ENCODE measurements around the gene RAVER2.
"Not testable (repeated sequence)": the region's sequence is repeated elsewhere in the genome, so short reads cannot be mapped to it uniquely, and the experiment has no call there.

RAVER2 gene

GRCh38 chr1:64775113-64775512 lies 30.2 kb downstream of the RAVER2 start:
- no peak overlapping the region for H3K4me3 ChIP-seq (ENCODE audit: low read depth, low read length)
- no peak for TF ChIP-seq CTCF (IDR thresholded peaks at IDR 0.05; ENCODE audit: borderline replicate concordance, insufficient read depth, low read depth, low read length)

GRCh38 chr1:64782044-64782443 lies 37.2 kb downstream of the RAVER2 start:
- not testable (repeated sequence) for H3K4me3 ChIP-seq (ENCODE audit: low read depth, low read length)

GRCh38 chr1:64782848-64783247 lies 38.0 kb downstream of the RAVER2 start:
- not testable (repeated sequence) for H3K4me3 ChIP-seq (ENCODE audit: low read depth, low read length)

- TF ChIP-seq CTCF (IDR thresholded peaks at IDR 0.05; ENCODE audit: borderline replicate concordance, insufficient read depth, low read depth, low read length), result no peak
- H3K4me3 ChIP-seq (ENCODE audit: low read depth, low read length), result no peak overlapping the region
Measured at GRCh38 chr1:64790832-64791487, 46.1 kb downstream of the RAVER2 start.

GRCh38 chr1:64798872-64799271 lies 54.0 kb downstream of the RAVER2 start:
- TF ChIP-seq CTCF (IDR thresholded peaks at IDR 0.05; ENCODE audit: borderline replicate concordance, insufficient read depth, low read depth, low read length), result no peak

GRCh38 chr1:64801851-64802523 lies 57.1 kb downstream of the RAVER2 start:
- no peak for TF ChIP-seq CTCF (IDR thresholded peaks at IDR 0.05; ENCODE audit: borderline replicate concordance, insufficient read depth, low read depth, low read length)
- H3K4me3 ChIP-seq (ENCODE audit: low read depth, low read length), result no peak overlapping the region

More at GRCh38 chr1:64798872-64799271, 54.0 kb downstream of the RAVER2 start:
- no peak overlapping the region for H3K4me3 ChIP-seq (ENCODE audit: low read depth, low read length)

GRCh38 chr1:64809309-64809708 lies 64.4 kb downstream of the RAVER2 start:
- no peak for TF ChIP-seq CTCF (IDR thresholded peaks at IDR 0.05; ENCODE audit: borderline replicate concordance, insufficient read depth, low read depth, low read length)
- no peak overlapping the region for H3K4me3 ChIP-seq (ENCODE audit: low read depth, low read length)

- no peak for TF ChIP-seq CTCF (IDR thresholded peaks at IDR 0.05; ENCODE audit: borderline replicate concordance, insufficient read depth, low read depth, low read length)
- no peak overlapping the region for H3K4me3 ChIP-seq (ENCODE audit: low read depth, low read length)
Measured at GRCh38 chr1:64810001-64810400, 65.1 kb downstream of the RAVER2 start.

All from GM12875 (cell line).